Activated CD8-positive, alpha-beta memory T cell treated with anti-CD3 and anti-CD28 coated beads for 4 hours (primary cell): ENCODE data around the gene IL4I1.

Experiments used
- DNase-seq, 2 donors: peaks; one replicate each; pipeline ENCODE4 v3.0.0-alpha.2; 2020; ENCODE audit warnings: low read depth in 2 of 2

The IL4I1 gene

GRCh38 chr19:49851456-49852259, 45.0 kb downstream of the IL4I1 start:
- no peak for DNase-seq

- peak; percentile 69 to 76 for DNase-seq
These were observed 46.0 kb downstream of the IL4I1 start, which contains the start of gene PTOV1 for GRCh38 chr19:49850487-49851342. PTOV1 (plus strand) TSS chr19:49851159.

- DNase-seq = no peak
These were observed 46.5 kb downstream of the IL4I1 start for GRCh38 chr19:49850221-49850486.

- DNase-seq = no peak
These were observed 47.1 kb downstream of the IL4I1 start for GRCh38 chr19:49849433-49850220.

- DNase-seq = no peak
These were observed 47.7 kb downstream of the IL4I1 start for GRCh38 chr19:49848938-49849337.

GRCh38 chr19:49847731-49848696, 48.7 kb downstream of the IL4I1 start:
- DNase-seq = no peak

- DNase-seq = no peak
These were observed 50.3 kb downstream of the IL4I1 start for GRCh38 chr19:49846408-49846807.

GRCh38 chr19:49845414-49845813, 51.3 kb downstream of the IL4I1 start:
- no peak for DNase-seq

GRCh38 chr19:49844138-49845095, 52.3 kb downstream of the IL4I1 start:
- no peak for DNase-seq

- DNase-seq = no peak
These were observed 53.4 kb downstream of the IL4I1 start for GRCh38 chr19:49843265-49843664.

GRCh38 chr19:49840736-49841249, 55.9 kb downstream of the IL4I1 start:
- DNase-seq = no peak

- DNase-seq = no peak
These were observed 56.4 kb downstream of the IL4I1 start for GRCh38 chr19:49840321-49840720.

- DNase-seq = no peak
These were observed 57.0 kb downstream of the IL4I1 start for GRCh38 chr19:49839713-49840112.
